ENCODE data around the gene GNE.

GNE gene

DNA sequence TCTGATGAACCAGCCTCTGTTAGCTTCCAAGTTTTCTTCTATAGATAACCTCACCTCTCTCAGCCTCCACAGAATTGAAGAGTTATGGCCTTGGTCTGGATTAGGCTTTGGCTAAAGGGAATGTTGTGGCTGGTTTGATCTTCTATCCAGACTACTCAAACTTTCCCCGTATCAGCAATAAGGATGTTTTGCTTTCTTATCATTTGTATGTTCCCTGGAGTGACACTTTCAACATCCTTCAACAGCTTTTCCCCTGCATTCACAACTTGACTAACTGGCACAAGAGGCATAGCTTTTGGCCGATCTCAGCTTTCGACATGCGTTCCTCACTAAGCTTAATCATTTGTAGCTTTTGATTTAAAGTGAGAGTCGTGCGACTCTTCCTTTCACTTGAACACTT, 28.1 kb upstream of the GNE start:
- DNase-seq (ENCODE audit: low read depth, low spot score): no peak
- CTCF ChIA-PET: interaction anchor here (1.0 kb wide), 1 partner anchor 42 kb away, joined by 4 read pairs; no protein-coding TSS in a partner anchor
- POLR2A ChIA-PET: no interaction called here
- H3K4me3 ChIP-seq (ENCODE audit: low read depth, low read length): no peak overlapping the region
- TF ChIP-seq, protein P1, sequence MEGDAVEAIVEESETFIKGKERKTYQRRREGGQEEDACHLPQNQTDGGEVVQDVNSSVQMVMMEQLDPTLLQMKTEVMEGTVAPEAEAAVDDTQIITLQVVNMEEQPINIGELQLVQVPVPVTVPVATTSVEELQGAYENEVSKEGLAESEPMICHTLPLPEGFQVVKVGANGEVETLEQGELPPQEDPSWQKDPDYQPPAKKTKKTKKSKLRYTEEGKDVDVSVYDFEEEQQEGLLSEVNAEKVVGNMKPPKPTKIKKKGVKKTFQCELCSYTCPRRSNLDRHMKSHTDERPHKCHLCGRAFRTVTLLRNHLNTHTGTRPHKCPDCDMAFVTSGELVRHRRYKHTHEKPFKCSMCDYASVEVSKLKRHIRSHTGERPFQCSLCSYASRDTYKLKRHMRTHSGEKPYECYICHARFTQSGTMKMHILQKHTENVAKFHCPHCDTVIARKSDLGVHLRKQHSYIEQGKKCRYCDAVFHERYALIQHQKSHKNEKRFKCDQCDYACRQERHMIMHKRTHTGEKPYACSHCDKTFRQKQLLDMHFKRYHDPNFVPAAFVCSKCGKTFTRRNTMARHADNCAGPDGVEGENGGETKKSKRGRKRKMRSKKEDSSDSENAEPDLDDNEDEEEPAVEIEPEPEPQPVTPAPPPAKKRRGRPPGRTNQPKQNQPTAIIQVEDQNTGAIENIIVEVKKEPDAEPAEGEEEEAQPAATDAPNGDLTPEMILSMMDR (IDR thresholded peaks at IDR 0.05; ENCODE audit: insufficient read depth, low read length, missing control alignments): no peak

DNA sequence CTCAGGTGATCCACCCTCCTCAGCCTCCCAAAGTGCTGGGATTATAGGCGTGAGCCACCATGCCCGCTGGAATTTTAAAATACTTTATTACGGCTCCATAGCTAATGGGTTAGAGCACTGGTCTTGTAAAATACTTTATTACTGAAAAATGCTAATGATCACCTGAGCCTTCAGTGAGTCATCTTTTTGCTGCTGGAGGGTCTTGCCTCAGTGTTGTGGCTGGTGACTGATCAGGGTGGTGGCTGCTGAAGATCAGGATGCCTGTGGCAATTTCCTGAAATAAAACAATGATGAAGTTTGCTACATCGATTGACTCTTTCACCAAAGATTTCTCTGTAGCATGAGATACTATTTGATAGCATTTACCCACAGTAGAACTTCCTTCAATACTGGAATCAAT, 26.0 kb upstream of the GNE start:
- H3K4me3 ChIP-seq (ENCODE audit: low read depth, low read length): no peak overlapping the region
- no peak for DNase-seq (ENCODE audit: low read depth, low spot score)
- TF ChIP-seq, protein P1 (IDR thresholded peaks at IDR 0.05; ENCODE audit: insufficient read depth, low read length, missing control alignments): no peak
- CTCF ChIA-PET: no interaction called here
- POLR2A ChIA-PET: no interaction called here

DNA sequence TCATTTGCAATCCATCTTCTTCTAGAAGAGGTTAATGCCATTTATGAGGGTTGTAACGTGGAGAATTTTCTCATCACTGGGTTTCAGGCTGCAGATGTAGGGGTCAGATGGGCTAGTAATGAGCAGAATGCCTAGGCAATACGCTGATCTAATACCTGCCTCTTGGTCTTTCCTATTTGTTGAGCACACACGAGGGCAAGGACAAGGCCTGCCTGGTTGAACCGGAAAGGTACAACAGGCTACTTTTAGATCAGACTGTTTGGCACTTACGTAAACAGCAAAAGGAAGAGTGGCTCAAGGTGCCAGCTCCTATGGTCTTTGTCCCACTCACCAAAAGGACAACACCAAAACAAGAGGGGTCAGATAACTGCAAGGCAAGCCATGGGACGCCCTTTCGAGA, 24.0 kb upstream of the GNE start:
- no peak for DNase-seq (ENCODE audit: low read depth, low spot score)
- CTCF ChIA-PET: interaction anchor here (1.2 kb wide), 1 partner anchor 18 kb away, joined by 3 read pairs; no protein-coding TSS in a partner anchor
- POLR2A ChIA-PET: no interaction called here
- TF ChIP-seq, protein P1 (IDR thresholded peaks at IDR 0.05; ENCODE audit: insufficient read depth, low read length, missing control alignments): no peak
- no peak overlapping the region for H3K4me3 ChIP-seq (ENCODE audit: low read depth, low read length)

DNA sequence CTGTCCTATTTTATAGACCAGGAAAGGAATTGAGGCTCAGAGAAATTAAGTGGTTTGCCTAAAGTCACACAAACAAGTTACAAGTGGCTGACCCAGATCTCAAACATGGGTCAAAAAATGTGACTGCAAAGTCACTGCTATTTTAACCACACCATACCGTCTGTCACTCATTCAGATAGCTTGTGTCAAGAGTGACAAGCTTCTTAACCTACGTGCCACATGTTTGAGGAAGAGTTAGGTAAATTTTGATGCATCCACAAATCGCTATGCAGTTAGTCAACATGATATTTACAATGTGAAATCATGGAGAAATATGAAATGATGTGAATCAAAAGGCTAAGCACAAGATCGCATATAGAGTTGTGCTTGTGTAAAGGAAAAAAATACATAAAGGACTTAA, 22.7 kb upstream of the GNE start:
- H3K4me3 ChIP-seq (ENCODE audit: low read depth, low read length): no peak overlapping the region
- no peak for DNase-seq (ENCODE audit: low read depth, low spot score)
- ChIA-PET POLR2A (no interaction called here), CTCF (interaction anchor here (1.2 kb wide), 1 partner anchor 34 kb away, joined by 4 read pairs; no protein-coding TSS in a partner anchor)
- TF ChIP-seq, protein P1 (IDR thresholded peaks at IDR 0.05; ENCODE audit: insufficient read depth, low read length, missing control alignments): no peak

DNA sequence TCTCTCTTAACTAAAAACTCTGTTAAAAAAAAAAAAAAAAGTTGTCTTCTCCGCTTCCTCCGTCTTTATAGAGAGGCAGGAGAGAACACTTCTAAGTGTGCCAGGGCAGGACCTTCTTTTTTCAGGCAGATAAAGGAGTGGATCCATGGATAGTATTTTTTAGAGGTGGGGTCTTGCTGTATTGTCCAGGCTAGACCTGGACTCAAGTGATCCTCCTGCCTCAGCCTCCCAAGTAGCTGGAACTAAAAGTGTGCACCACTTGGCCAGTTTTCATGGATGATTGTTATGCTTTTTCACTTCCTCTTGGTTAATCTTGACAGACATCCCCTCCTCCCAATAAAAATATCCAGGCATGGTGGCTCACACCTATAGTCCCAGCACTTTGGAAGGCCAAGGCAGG, 20.0 kb upstream of the GNE start:
- CTCF ChIA-PET: interaction anchor here (0.7 to 0.8 kb wide), 2 partner anchors 50 to 52 kb away, joined by 3 read pairs; no protein-coding TSS in a partner anchor
- no peak for DNase-seq (ENCODE audit: low read depth, low spot score)
- TF ChIP-seq, protein P1 (IDR thresholded peaks at IDR 0.05; ENCODE audit: insufficient read depth, low read length, missing control alignments): no peak

DNA sequence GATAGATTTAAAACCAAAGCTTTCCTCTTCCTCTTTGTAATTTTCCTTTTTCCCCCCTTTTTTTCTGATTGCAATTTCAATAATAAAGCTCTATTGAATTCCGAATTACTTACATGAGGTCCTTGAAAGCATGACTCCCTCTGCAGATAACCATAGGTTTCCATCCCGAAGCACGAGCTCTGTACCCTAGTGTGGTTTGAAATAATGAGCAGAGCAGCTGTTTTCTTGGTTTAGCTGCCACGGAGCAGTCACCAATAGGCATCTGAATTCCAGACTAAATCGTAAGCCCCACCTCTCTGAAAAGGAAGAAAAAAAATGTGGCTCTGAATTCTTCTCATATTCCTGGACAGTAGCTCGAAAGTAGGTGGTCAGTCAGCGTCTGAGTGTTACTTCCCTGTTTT, 18.5 kb upstream of the GNE start:
- POLR2A ChIA-PET: interaction anchor here (1.1 kb wide), 1 partner anchor 18 kb away, joined by 6 read pairs; the partner anchor contains the start of gene GNE
- CTCF ChIA-PET: interaction anchor here (1.1 to 3.5 kb wide), 3 partner anchors 14 to 52 kb away, joined by 4 to 10 read pairs (median 10); no protein-coding TSS in a partner anchor
- peak; percentile 42 for DNase-seq (ENCODE audit: low read depth, low spot score)
- TF ChIP-seq, protein P1 (IDR thresholded peaks at IDR 0.05; ENCODE audit: insufficient read depth, low read length, missing control alignments): no peak
- peak overlapping the region; percentile 40 for H3K4me3 ChIP-seq (ENCODE audit: low read depth, low read length)

More for the DNA sequence above, 20.0 kb upstream of the GNE start:
- no peak overlapping the region for H3K4me3 ChIP-seq (ENCODE audit: low read depth, low read length)
- POLR2A ChIA-PET: no interaction called here
